ENCODE data around the gene KRT34. TPM values are rescaled to one million over a fixed set of nuclear protein-coding genes. Genes with fewer than 3 reads are reported as not detected.

The KRT34 gene
- total and polyA plus RNA-seq, 4 donors = not detected

- H3K4me1 ChIP-seq (ENCODE audit: control insufficient read depth, insufficient read depth, low read length) = no peaks in the 10 kb centered on the region
- DNase-seq (ENCODE audit: low read depth in 4 of 6, low spot score in 6 of 6) = no peak
- H3K27ac ChIP-seq (ENCODE audit: low read depth, low read length) = no peak overlapping the region
- no peaks in the 10 kb centered on the region for H3K27me3 ChIP-seq (ENCODE audit: control insufficient read depth, insufficient read depth, low read length)
- no peak overlapping the region for H3K4me3 ChIP-seq (ENCODE audit: low read depth, low read length)
- WGBS (ENCODE audit: insufficient coverage) = 50% methylated on average over 1 of the region's 2 CpGs
- H3K36me3 ChIP-seq (ENCODE audit: control insufficient read depth, insufficient read depth, low read length) = no peaks in the 10 kb centered on the region
- H3K9me3 ChIP-seq (ENCODE audit: control insufficient read depth, insufficient read depth, low read length) = peaks cover 2% of the 10 kb centered on the region
Observed at GRCh38 chr17:41339571-41340172, 42.4 kb downstream of the KRT34 start.

- DNase-seq (ENCODE audit: low read depth in 4 of 6, low spot score in 6 of 6) = no peak
- Histone ChIP-seq H3K27ac (ENCODE audit: low read depth, low read length) (no peak overlapping the region), H3K27me3 (ENCODE audit: control insufficient read depth, insufficient read depth, low read length) (no peaks in the 10 kb centered on the region), H3K4me3 (ENCODE audit: low read depth, low read length) (no peak overlapping the region), H3K36me3 (ENCODE audit: control insufficient read depth, insufficient read depth, low read length) (no peaks in the 10 kb centered on the region), H3K9me3 (ENCODE audit: control insufficient read depth, insufficient read depth, low read length) (peaks cover 2% of the 10 kb centered on the region), H3K4me1 (ENCODE audit: control insufficient read depth, insufficient read depth, low read length) (no peaks in the 10 kb centered on the region)
- WGBS (ENCODE audit: insufficient coverage) = 81% methylated on average over 3 of the region's 5 CpGs
Observed at GRCh38 chr17:41338961-41339485, 43.1 kb downstream of the KRT34 start.

DNA sequence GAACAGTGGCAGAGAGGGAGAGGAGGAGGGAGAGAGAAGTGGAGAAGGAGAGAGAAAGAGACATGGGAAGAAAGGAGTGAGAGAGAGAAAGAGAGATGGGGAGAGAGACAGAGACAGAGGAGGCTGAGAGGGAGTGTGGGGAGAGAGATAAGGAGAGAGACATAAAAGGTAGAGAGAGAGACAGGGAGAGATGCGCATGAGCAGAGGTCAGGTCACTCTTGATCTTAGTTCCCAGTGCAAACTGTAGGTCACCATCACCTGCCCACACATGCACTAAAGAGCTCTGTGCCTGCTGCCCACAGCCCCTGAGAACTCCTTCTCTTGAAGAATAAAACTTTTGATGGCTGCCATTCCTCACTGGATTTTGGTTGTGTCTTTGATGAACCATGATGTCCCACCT lies 46.4 kb downstream of the KRT34 start:
- Histone ChIP-seq H3K36me3 (ENCODE audit: control insufficient read depth, insufficient read depth, low read length) (no peaks in the 10 kb centered on the region), H3K4me1 (ENCODE audit: control insufficient read depth, insufficient read depth, low read length) (no peaks in the 10 kb centered on the region), H3K27me3 (ENCODE audit: control insufficient read depth, insufficient read depth, low read length) (no peaks in the 10 kb centered on the region), H3K4me3 (ENCODE audit: low read depth, low read length) (no peak overlapping the region), H3K9me3 (ENCODE audit: control insufficient read depth, insufficient read depth, low read length) (no peaks in the 10 kb centered on the region), H3K27ac (ENCODE audit: low read depth, low read length) (no peak overlapping the region)
- WGBS (ENCODE audit: insufficient coverage) = no CpG with 5 or more reads among the region's 1 CpG
- no peak for DNase-seq (ENCODE audit: low read depth in 4 of 6, low spot score in 6 of 6)

GRCh38 chr17:41334385-41335305 lies 47.5 kb downstream of the KRT34 start:
- no peaks in the 10 kb centered on the region for H3K4me1 ChIP-seq (ENCODE audit: control insufficient read depth, insufficient read depth, low read length)
- no peaks in the 10 kb centered on the region for H3K27me3 ChIP-seq (ENCODE audit: control insufficient read depth, insufficient read depth, low read length)
- 70% methylated on average over 5 of the region's 6 CpGs for WGBS (ENCODE audit: insufficient coverage)
- H3K4me3 ChIP-seq (ENCODE audit: low read depth, low read length) = no peak overlapping the region
- no peak overlapping the region for H3K27ac ChIP-seq (ENCODE audit: low read depth, low read length)
- no peaks in the 10 kb centered on the region for H3K36me3 ChIP-seq (ENCODE audit: control insufficient read depth, insufficient read depth, low read length)
- DNase-seq (ENCODE audit: low read depth in 4 of 6, low spot score in 6 of 6) = peak in 1 of 6 donors; percentile 4
- H3K9me3 ChIP-seq (ENCODE audit: control insufficient read depth, insufficient read depth, low read length) = no peaks in the 10 kb centered on the region

DNA sequence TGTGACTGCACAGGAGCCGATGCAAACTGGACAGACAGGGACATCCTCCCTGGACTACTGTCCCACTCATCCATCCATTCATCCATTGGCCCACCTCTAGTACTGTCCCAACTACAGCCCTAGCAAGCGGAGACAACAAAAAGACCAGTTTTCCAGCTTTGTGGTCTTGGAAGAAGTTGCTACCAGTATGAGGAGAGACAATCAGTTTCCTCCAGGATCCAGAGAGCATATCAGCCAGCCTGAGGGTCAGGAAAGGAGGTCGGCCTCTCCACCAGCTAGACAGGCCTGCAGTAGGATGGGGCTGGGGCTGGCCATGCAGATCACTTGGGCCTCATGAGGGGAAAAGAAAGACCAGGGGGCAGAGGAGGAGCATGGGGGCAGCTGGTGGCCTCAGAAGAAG lies 48.3 kb downstream of the KRT34 start:
- 94% methylated on average over 2 of the region's 3 CpGs for WGBS (ENCODE audit: insufficient coverage)
- no peaks in the 10 kb centered on the region for H3K9me3 ChIP-seq (ENCODE audit: control insufficient read depth, insufficient read depth, low read length)
- no peaks in the 10 kb centered on the region for H3K27me3 ChIP-seq (ENCODE audit: control insufficient read depth, insufficient read depth, low read length)
- no peak for DNase-seq (ENCODE audit: low read depth in 4 of 6, low spot score in 6 of 6)
- no peaks in the 10 kb centered on the region for H3K36me3 ChIP-seq (ENCODE audit: control insufficient read depth, insufficient read depth, low read length)
- no peaks in the 10 kb centered on the region for H3K4me1 ChIP-seq (ENCODE audit: control insufficient read depth, insufficient read depth, low read length)
- no peak overlapping the region for H3K27ac ChIP-seq (ENCODE audit: low read depth, low read length)
- H3K4me3 ChIP-seq (ENCODE audit: low read depth, low read length) = no peak overlapping the region

DNA sequence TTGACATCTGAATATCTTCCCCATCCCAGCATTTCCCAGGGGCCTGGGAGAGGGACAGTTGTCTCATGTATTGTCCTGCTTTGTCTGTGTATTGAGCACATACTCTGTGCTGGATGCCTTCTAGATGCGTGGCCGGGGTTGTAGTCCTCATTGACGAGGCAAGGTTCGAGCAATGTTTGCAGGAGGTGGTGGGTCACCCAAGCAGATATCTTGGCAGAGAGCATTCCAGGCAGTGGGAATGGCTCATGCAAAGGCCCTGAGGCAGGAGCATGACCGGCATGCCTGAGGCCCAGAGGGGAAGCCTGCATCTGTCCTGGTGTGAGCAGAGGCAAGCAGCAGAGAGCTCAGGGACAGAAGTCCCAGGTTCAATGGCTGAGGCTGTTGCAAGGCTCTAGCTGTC lies 49.0 kb downstream of the KRT34 start:
- no peak overlapping the region for H3K4me3 ChIP-seq (ENCODE audit: low read depth, low read length)
- H3K9me3 ChIP-seq (ENCODE audit: control insufficient read depth, insufficient read depth, low read length) = no peaks in the 10 kb centered on the region
- 96% methylated on average over 5 of the region's 5 CpGs for WGBS (ENCODE audit: insufficient coverage)
- DNase-seq (ENCODE audit: low read depth in 4 of 6, low spot score in 6 of 6) = no peak
- no peaks in the 10 kb centered on the region for H3K27me3 ChIP-seq (ENCODE audit: control insufficient read depth, insufficient read depth, low read length)
- H3K4me1 ChIP-seq (ENCODE audit: control insufficient read depth, insufficient read depth, low read length) = peaks cover under 1% of the 10 kb centered on the region
- no peak overlapping the region for H3K27ac ChIP-seq (ENCODE audit: low read depth, low read length)
- H3K36me3 ChIP-seq (ENCODE audit: control insufficient read depth, insufficient read depth, low read length) = no peaks in the 10 kb centered on the region

GRCh38 chr17:41332239-41332638 lies 49.9 kb downstream of the KRT34 start:
- Histone ChIP-seq H3K36me3 (ENCODE audit: control insufficient read depth, insufficient read depth, low read length) (no peaks in the 10 kb centered on the region), H3K27ac (ENCODE audit: low read depth, low read length) (no peak overlapping the region), H3K4me3 (ENCODE audit: low read depth, low read length) (no peak overlapping the region), H3K27me3 (ENCODE audit: control insufficient read depth, insufficient read depth, low read length) (no peaks in the 10 kb centered on the region), H3K4me1 (ENCODE audit: control insufficient read depth, insufficient read depth, low read length) (peaks cover 10% of the 10 kb centered on the region), H3K9me3 (ENCODE audit: control insufficient read depth, insufficient read depth, low read length) (no peaks in the 10 kb centered on the region)
- no peak for DNase-seq (ENCODE audit: low read depth in 4 of 6, low spot score in 6 of 6)
- 67% methylated on average over 1 of the region's 2 CpGs for WGBS (ENCODE audit: insufficient coverage)

GRCh38 chr17:41331606-41332005 lies 50.5 kb downstream of the KRT34 start:
- 68% methylated on average over 5 of the region's 7 CpGs for WGBS (ENCODE audit: insufficient coverage)
- no peak for DNase-seq (ENCODE audit: low read depth in 4 of 6, low spot score in 6 of 6)

GRCh38 chr17:41329279-41329948 lies 52.7 kb downstream of the KRT34 start:
- DNase-seq (ENCODE audit: low read depth in 4 of 6, low spot score in 6 of 6) = peak in 2 of 6 donors; percentile 44 to 47
- Histone ChIP-seq H3K36me3 (ENCODE audit: control insufficient read depth, insufficient read depth, low read length) (no peaks in the 10 kb centered on the region), H3K4me3 (ENCODE audit: low read depth, low read length) (no peak overlapping the region), H3K4me1 (ENCODE audit: control insufficient read depth, insufficient read depth, low read length) (peaks cover 11% of the 10 kb centered on the region), H3K27ac (ENCODE audit: low read depth, low read length) (no peak overlapping the region), H3K27me3 (ENCODE audit: control insufficient read depth, insufficient read depth, low read length) (no peaks in the 10 kb centered on the region), H3K9me3 (ENCODE audit: control insufficient read depth, insufficient read depth, low read length) (no peaks in the 10 kb centered on the region)
- 59% methylated on average over 8 of the region's 13 CpGs for WGBS (ENCODE audit: insufficient coverage)

More at GRCh38 chr17:41331606-41332005, 50.5 kb downstream of the KRT34 start:
- Histone ChIP-seq H3K27ac (ENCODE audit: low read depth, low read length) (no peak overlapping the region), H3K36me3 (ENCODE audit: control insufficient read depth, insufficient read depth, low read length) (no peaks in the 10 kb centered on the region), H3K4me1 (ENCODE audit: control insufficient read depth, insufficient read depth, low read length) (peaks cover 11% of the 10 kb centered on the region), H3K9me3 (ENCODE audit: control insufficient read depth, insufficient read depth, low read length) (no peaks in the 10 kb centered on the region), H3K27me3 (ENCODE audit: control insufficient read depth, insufficient read depth, low read length) (no peaks in the 10 kb centered on the region), H3K4me3 (ENCODE audit: low read depth, low read length) (no peak overlapping the region)
